K562 (cell line): Measurements from ENCODE around the gene ERVW-1. TPM values are rescaled to one million over a fixed set of nuclear protein-coding genes. Genes with fewer than 3 reads are reported as not detected.

Experiments
- ARID3B ChIP-seq: fragments of 250-450 bp; sonication (Bioruptor Pico); IDR thresholded peaks from 2 replicates; pipeline ENCODE4 v1.4.0; 2020; ENCODE audit warnings: borderline replicate concordance
- ATF2 ChIP-seq: sonication (generic); formaldehyde crosslinking; IDR thresholded peaks from 2 replicates; pipeline ENCODE4 v1.8.1; 2022; ENCODE audit warnings: missing genetic modification reagents
- BRD9 ChIP-seq: fragments of 450-650 bp; IDR thresholded peaks from 2 replicates; pipeline ENCODE4 v1.6.1; 2018; ENCODE audit warnings: low read depth; ENCODE audit not compliant: partially characterized antibody
- CBFA2T3 ChIP-seq: fragments of 450-650 bp; IDR thresholded peaks from 2 replicates; pipeline ENCODE4 v1.6.1; 2017
- CUX1 ChIP-seq: fragments of 200-800 bp; sonication (Bioruptor generic); IDR thresholded peaks from 2 replicates; pipeline ENCODE4 v1.6.1; 2016; ENCODE audit warnings: missing genetic modification characterization, missing compliant biosample characterization
- FIP1L1 ChIP-seq: fragments of 200-400 bp; formaldehyde crosslinking; IDR thresholded peaks from 2 replicates; pipeline ENCODE4 v1.6.1; 2018; ENCODE audit warnings: mild to moderate bottlenecking, low read depth, low read length; ENCODE audit not compliant: poor library complexity, severe bottlenecking
- HNRNPK ChIP-seq: fragments of 200-400 bp; formaldehyde crosslinking; IDR thresholded peaks from one replicate; pipeline ENCODE4 v1.6.1; 2018; ENCODE audit warnings: mild to moderate bottlenecking, low read depth, low read length; ENCODE audit not compliant: poor library complexity, severe bottlenecking
- MEF2D ChIP-seq: conservative IDR thresholded peaks from 2 replicates; pipeline ENCODE4 v1.6.1; 2016; ENCODE audit warnings: low read depth, missing genetic modification characterization, missing compliant biosample characterization
- NCOA6 ChIP-seq: fragments of 450-650 bp; IDR thresholded peaks from 2 replicates; pipeline ENCODE4 v1.6.1; 2017; ENCODE audit warnings: mild to moderate bottlenecking
- RAD51 ChIP-seq: fragments of 450-650 bp; IDR thresholded peaks from 2 replicates; pipeline ENCODE4 v1.7.1; 2016; ENCODE audit warnings: low read depth, mild to moderate bottlenecking, borderline replicate concordance
- RBM14 ChIP-seq: fragments of 200-400 bp; formaldehyde crosslinking; IDR thresholded peaks from 2 replicates; pipeline ENCODE4 v1.6.1; 2018; ENCODE audit warnings: low read depth, mild to moderate bottlenecking, low read length, moderate library complexity, borderline replicate concordance; ENCODE audit not compliant: insufficient read depth
- SMARCC2 ChIP-seq: fragments of 450-650 bp; IDR thresholded peaks from 2 replicates; pipeline ENCODE4 v1.6.1; 2017; ENCODE audit warnings: antibody characterized with exemption, moderate library complexity, mild to moderate bottlenecking, low read depth
- TARDBP ChIP-seq: fragments of 450-650 bp; IDR thresholded peaks from 2 replicates; pipeline ENCODE4 v1.6.1; 2016
- TRIM24 ChIP-seq, 2 experiments: fragments of 450-650 bp; IDR thresholded peaks; 2 replicates each; pipeline ENCODE4 v1.6.1; 2016
- ZC3H8 ChIP-seq: fragments of 450-650 bp; IDR thresholded peaks from 2 replicates; pipeline ENCODE4 v1.6.1; 2017
- ZEB2 ChIP-seq: fragments of 450-650 bp; IDR thresholded peaks from 2 replicates; pipeline ENCODE4 v1.6.1; 2016
- ZNF324 ChIP-seq: fragments of 250-450 bp; sonication (Bioruptor Pico); IDR thresholded peaks from 2 replicates; pipeline ENCODE4 v1.4.0; 2020; ENCODE audit warnings: mild to moderate bottlenecking
- ZNF830 ChIP-seq: fragments of 250-450 bp; sonication (Bioruptor Pico); IDR thresholded peaks from 2 replicates; pipeline ENCODE4 v1.5.0; 2021; ENCODE audit warnings: mild to moderate bottlenecking
- polyA plus RNA-seq, 8 experiments: library from polyadenylated mRNA; depleted of rRNA in 4 of 8; stranded (reverse) in 5 of 8; unstranded in 3 of 8; fragments of >200 nt; fragmentation: Nextera tagmentation in 2 of 8; fragmentation: Illumina TruSeq in 1 of 8; extraction: Ambion mirVana in 2 of 8; extraction: Trizol in 1 of 8; gene quantifications; 2 replicates each; pipeline versions ENCODE4 v1.2.1 to v1.2.3, GENCODE V29; 2011 to 2014; ENCODE audit warnings: inconsistent platforms in 1 of 8, missing spikeins in 1 of 8
- total RNA-seq, 7 experiments: library from RNA; depleted of rRNA in 6 of 7; stranded (reverse); fragments of >200 nt in 6 of 7; fragmentation: Illumina TruSeq in 2 of 7; extraction: Trizol in 2 of 7; gene quantifications; 2 replicates each; pipeline versions ENCODE4 v1.2.1 to v1.2.3, GENCODE V29; 2011 to 2021; ENCODE audit warnings: low replicate concordance in 1 of 7
- TF ChIP-seq, protein P1 (sequence below), 3 experiments: fragments of 200-800 bp in 1 of 3; sonication (Bioruptor generic) in 1 of 3; sonication (generic) in 1 of 3; formaldehyde crosslinking in 1 of 3; IDR thresholded peaks; 2 replicates each; pipeline versions ENCODE4 v1.6.1 to v1.8.0; 2016 to 2022; ENCODE audit warnings: mild to moderate bottlenecking in 2 of 3, missing compliant biosample characterization in 2 of 3, missing genetic modification characterization in 2 of 3, missing genetic modification reagents in 1 of 3
- TF ChIP-seq, protein P2 (sequence below): fragments of 250-450 bp; sonication (Bioruptor Pico); IDR thresholded peaks from 2 replicates; pipeline ENCODE4 v1.5.0; 2021

ERVW-1 gene
- total and polyA plus RNA-seq, 9 of the 15 experiments (the other 6 are each of a cell fraction or from before 2014, with no cell fraction given), result not detected

DNA sequence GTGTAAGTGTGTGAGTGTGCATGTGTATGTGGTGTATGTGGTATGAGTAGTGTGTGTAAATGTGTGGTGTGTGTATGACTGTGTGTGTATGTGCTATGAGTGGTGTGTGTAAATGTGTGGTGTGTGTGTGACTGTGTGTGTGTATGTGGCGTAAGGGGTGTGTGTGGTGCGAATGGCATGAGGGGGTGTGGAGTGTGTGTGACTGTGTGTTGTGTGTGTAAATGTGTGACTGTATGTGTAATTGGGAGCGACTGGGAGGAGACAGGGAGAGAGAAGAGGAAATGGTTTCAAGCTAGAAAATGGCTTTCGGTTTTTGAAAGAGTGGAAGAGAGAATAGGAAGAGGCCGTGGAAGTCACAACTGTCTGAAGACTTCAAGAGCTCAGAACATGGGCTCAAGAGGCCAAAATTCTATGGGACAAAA is 54.0 kb downstream of the ERVW-1 start (continued):
- TF ChIP-seq, protein P1, sequence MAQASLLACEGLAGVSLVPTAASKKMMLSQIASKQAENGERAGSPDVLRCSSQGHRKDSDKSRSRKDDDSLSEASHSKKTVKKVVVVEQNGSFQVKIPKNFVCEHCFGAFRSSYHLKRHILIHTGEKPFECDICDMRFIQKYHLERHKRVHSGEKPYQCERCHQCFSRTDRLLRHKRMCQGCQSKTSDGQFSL (CRISPR knock-in tag; IDR thresholded peaks at IDR 0.05), result no peak
- TF ChIP-seq, protein P1 (tag; IDR thresholded peaks at IDR 0.05), result 0 out of 4 replicates have a peak, but pooled peaks of 1 of the 2 experiments have one; percentile 23
- TF ChIP-seq TARDBP (no peak), NCOA6 (no peak), ZC3H8 (no peak), MEF2D (0 out of 2 replicates have a peak, but pooled peaks have one; percentile 19), CUX1 (CRISPR knock-in tag) (no peak), ZEB2 (peak; percentile 44; the same call in 1 of the 2 replicates), ZNF324 (no peak), TRIM24 (IDR thresholded peaks at IDR 0.05) (peak; percentile 51 to 62; a peak in 2 of 4 replicates), FIP1L1 (no peak), ZNF830 (CRISPR knock-in tag) (no peak), RAD51 (no peak), CBFA2T3 (no peak), HNRNPK (no peak), BRD9 (no peak), RBM14 (no peak), SMARCC2 (no peak; the same call in 1 of the 2 replicates), ARID3B (CRISPR knock-in tag) (no peak), ATF2 (CRISPR knock-in tag) (no peak)
- TF ChIP-seq, protein P2, sequence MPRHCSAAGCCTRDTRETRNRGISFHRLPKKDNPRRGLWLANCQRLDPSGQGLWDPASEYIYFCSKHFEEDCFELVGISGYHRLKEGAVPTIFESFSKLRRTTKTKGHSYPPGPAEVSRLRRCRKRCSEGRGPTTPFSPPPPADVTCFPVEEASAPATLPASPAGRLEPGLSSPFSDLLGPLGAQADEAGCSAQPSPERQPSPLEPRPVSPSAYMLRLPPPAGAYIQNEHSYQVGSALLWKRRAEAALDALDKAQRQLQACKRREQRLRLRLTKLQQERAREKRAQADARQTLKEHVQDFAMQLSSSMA (CRISPR knock-in tag), result no peak
